GM12872 (cell line): Measurements from ENCODE around the gene KCNJ16.

ENCODE experiments used
- CTCF ChIP-seq: IDR thresholded peaks from 3 replicates; pipeline ENCODE4 v1.5.1; 2011; ENCODE audit warnings: low read depth, mild to moderate bottlenecking, low read length, moderate library complexity; ENCODE audit not compliant: insufficient read depth

Gene KCNJ16

GRCh38 chr17:70184770-70185169, 109.7 kb downstream of the KCNJ16 start:
- no peak for TF ChIP-seq CTCF
